Inflammatory macrophage (primary cell): Measurements from ENCODE around the gene WDR70.
A peak's percentile ranks its signal among the peaks of the same experiment; 100 is the strongest.
"Not testable (repeated sequence)": the region's sequence is repeated elsewhere in the genome, so short reads cannot be mapped to it uniquely, and the experiment has no call there.

Experiments
- DNase-seq, 2 donors: peaks; one replicate each; pipeline ENCODE4 v3.0.0-alpha.2; 2020 to 2022

WDR70 gene

GRCh38 chr5:37454402-37455055 lies 75.4 kb downstream of the WDR70 start:
- DNase-seq, result not testable (repeated sequence)

- peak; percentile 80 to 83 for DNase-seq
Measured at GRCh38 chr5:37463191-37464051, 84.3 kb downstream of the WDR70 start.

GRCh38 chr5:37464581-37464980 lies 85.5 kb downstream of the WDR70 start:
- not testable (repeated sequence) for DNase-seq

- DNase-seq, result not testable (repeated sequence)
Measured at GRCh38 chr5:37469383-37469782, 90.3 kb downstream of the WDR70 start.

- DNase-seq, result no peak
Measured at GRCh38 chr5:37471666-37472197, 92.6 kb downstream of the WDR70 start.

- DNase-seq, result no peak
Measured at GRCh38 chr5:37477426-37477825, 98.3 kb downstream of the WDR70 start.

- DNase-seq, result no peak
Measured at GRCh38 chr5:37478121-37478894, 99.2 kb downstream of the WDR70 start.

GRCh38 chr5:37481395-37481794 lies 102.3 kb downstream of the WDR70 start:
- DNase-seq, result not testable (repeated sequence)

- no peak for DNase-seq
Measured at GRCh38 chr5:37490120-37490810, 111.1 kb downstream of the WDR70 start.

- DNase-seq, result no peak
Measured at GRCh38 chr5:37490931-37491330, 111.8 kb downstream of the WDR70 start.

GRCh38 chr5:37492778-37493555 lies 113.8 kb downstream of the WDR70 start:
- no peak for DNase-seq

- no peak for DNase-seq
Measured at GRCh38 chr5:37494756-37495155, 115.6 kb downstream of the WDR70 start.

GRCh38 chr5:37495210-37495609 lies 116.1 kb downstream of the WDR70 start:
- no peak for DNase-seq

GRCh38 chr5:37495668-37496347 lies 116.7 kb downstream of the WDR70 start:
- no peak for DNase-seq

GRCh38 chr5:37496902-37497445 lies 117.9 kb downstream of the WDR70 start:
- no peak for DNase-seq

- DNase-seq, result no peak
Measured at GRCh38 chr5:37501152-37501551, 122.0 kb downstream of the WDR70 start.

- DNase-seq, result no peak
Measured at GRCh38 chr5:37506241-37506640, 127.1 kb downstream of the WDR70 start.

GRCh38 chr5:37506722-37507121 lies 127.6 kb downstream of the WDR70 start:
- no peak for DNase-seq

- no peak for DNase-seq
Measured at GRCh38 chr5:37511646-37512045, 132.5 kb downstream of the WDR70 start.

GRCh38 chr5:37514946-37515345 lies 135.8 kb downstream of the WDR70 start:
- no peak for DNase-seq

- no peak for DNase-seq
Measured at GRCh38 chr5:37517686-37518085, 138.6 kb downstream of the WDR70 start.
